NCI-H526 (cell line): ENCODE measurements around the gene FAM72A.
"Not testable (repeated sequence)": the region's sequence is repeated elsewhere in the genome, so short reads cannot be mapped to it uniquely, and the experiment has no call there.

Experiments
- DNase-seq, 2 experiments: peaks; one replicate each; lab custom pipeline; 2025; lab: John Stamatoyannopoulos, UW

Gene FAM72A

DNA sequence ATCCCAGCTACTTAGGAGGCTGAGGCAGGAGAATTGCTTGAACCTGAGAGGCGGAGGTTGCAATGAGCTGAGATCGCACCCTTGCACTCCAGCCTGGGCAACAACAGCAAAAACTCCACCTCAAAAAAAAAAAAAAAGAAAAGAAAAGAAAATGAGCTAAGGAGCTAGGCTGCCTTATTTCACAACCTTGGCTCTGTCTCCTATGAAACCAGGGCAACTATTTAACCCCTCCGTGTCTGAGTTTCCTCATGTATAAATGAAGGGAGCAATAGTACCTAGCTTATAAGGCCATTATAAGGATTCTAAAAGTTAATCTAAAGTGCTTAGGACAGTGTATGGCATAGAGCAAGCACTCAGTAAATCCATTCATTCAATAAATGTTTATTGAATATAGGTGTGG lies 32.8 kb downstream of the FAM72A start:
- not testable (repeated sequence) for DNase-seq

DNA sequence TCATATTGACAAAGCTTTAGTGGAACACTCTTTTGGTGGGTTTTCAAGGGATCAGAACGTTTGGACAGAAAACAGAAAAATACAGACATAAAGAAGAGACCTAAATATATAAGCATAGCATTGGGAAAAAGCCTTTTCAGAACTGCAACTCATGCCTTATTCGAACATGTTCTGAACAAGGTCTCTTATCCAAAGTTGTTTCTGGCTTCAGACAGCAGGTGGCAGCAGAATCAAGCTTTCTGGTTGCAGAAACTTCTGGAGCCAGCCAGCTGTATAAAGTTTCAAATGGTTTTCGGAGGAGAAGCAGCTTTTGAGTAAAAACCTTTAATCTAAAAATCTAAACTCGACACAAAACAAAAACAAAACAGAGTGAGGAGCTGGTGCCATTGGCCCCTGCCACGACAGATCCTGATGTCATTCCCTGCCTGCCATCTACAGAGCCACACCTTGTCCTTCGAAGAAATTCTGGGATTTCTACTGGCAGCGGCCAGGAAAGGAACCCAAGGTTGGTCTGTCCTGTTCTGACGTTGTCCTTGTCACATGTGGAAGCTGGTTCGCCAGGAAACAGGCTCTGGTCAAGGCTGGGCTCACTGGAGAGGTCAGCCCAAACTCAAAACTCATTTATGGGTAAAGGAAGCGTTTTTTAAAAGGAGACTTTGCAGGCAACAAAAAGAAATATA lies 35.1 kb downstream of the FAM72A start:
- not testable (repeated sequence) for DNase-seq

DNA sequence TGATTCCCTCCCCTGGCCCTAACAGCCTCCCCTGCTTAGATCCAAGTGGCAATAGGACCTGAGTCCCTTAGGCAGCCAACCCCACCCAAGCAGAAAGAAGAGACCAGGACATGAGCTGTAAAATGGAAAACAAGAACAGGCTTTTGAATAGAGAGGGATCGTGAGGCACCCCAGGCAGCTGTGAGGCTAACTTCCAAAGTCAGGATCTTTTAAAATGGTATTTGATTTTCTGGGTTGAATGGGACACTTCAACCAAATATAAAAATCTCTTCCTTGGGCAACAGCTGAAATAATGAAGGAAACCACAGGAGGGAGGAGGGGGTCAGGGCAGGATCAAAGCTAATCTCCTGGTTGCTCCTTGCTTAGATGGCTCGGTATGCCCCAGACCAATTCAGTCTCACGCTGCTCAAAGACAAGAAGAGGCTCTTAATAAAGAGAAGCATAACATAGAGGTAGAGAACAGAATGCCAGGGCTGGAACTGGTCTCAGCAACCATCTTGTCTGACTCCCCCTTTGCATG lies 56.8 kb downstream of the FAM72A start:
- DNase-seq: no peak

DNA sequence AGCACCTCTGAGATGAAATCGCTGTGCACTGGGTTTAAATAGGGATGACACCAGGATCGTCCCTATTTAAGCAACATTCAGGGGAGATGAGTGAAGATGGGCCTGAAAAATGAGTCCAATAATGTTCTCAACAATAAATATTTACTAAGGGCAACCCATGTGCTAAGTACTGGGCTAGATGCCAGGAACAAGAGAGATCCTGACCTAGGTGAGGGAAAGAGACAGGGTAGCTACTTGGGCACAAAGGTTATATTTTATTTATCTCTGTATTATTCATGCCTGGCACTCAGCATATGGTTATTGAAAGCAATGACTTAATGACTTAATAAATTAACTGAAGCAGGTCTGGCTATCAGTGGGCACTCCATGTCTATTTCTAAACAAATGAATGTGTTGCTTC lies 58.0 kb downstream of the FAM72A start:
- DNase-seq: no peak

DNA sequence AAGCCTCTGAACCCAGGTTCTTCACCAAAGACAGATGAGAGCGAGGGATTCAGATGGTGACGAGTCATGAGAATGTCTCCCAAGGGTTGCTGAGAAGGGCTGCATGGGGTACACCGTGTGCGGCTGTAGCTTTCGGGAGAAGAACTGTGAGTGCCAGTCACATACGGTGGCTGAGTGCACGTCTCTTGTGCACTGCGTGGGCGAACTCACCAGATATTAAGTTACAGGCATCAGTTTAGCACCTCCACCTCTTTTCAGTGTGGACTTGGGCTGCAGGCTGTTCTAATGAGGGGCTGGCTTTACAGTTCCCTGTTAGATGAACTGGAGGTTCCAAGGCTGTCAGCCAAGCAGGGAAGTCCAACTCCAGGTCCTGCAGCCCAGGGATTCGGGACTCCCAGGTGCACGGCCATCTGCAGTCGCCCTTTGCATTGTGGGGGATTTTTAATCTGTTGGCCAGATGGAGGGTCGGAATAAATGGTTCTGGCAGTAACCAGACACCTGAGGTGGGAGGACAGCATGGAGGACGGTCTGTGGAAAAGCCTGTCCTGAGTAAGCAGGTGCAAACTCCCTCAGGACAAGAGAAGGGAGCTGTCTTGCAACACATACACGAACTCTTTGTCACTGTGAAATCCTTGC lies 59.0 kb downstream of the FAM72A start:
- no peak for DNase-seq

DNA sequence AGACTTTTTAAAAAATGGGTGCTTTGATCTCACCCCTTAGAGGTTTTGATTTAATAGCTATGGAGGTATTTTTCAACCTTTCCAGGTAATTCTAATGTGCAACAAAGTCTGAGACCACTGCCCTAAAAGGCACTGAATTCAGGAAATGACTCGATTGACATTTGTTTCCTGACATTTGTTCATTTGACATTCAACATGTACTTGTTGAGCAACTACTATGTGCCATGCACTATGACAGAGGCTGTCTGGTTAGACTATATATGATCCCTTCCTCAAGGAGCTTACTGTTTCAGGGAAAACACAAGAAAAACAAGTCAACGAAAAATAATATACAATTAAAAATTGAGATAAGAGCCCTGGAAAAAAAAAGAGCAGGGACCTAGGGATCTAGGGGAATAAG lies 59.9 kb downstream of the FAM72A start:
- DNase-seq: no peak

DNA sequence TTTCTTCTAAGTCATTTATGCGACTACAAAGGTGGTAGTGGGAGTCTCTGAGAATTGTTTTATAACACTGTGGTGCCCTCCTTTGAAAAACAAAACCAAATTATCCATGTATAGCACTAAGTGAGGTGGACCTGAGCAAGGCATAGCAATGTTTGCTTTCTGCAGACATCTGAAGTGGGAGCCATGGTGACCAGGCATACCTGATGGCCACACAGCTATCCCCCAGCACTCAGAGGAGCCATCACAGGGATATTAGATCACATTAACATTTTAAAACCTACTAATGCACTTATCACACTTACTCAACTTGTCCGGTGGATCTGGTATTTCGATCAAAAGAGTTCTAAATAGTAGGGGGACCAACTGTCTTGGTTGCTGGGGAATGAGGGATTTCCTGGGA lies 60.6 kb downstream of the FAM72A start:
- no peak for DNase-seq

DNA sequence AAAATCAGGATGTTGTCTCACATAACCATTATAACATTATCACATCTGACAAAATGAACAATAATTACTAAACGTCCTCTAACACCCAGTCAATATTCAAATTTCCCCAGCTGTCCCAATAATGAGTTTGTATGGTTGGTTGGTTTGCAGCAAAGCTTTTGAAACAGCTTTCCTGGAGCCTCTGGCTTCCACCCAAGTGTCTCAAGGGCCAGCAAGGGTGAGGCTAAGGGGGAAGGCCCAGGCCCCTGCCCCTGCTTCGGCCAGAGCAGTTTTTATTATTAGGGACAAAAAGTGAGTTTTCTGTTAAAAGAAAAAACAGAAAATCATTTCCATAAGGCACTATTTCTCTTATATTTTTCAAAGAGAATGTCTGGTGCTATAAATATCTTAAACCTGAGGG lies 66.4 kb downstream of the FAM72A start:
- DNase-seq: peak in 1 of 2 experiments; percentile 9
